Fibroblast of villous mesenchyme (primary cell): ENCODE measurements around the gene GPR143. TPM values are rescaled to one million over a fixed set of nuclear protein-coding genes. Genes with fewer than 3 reads are reported as not detected.

Source experiments
- DNase-seq: peaks from one replicate; pipeline ENCODE4 v3.0.0-alpha.2; 2010; ENCODE audit warnings: low read depth
- H3K4me3 ChIP-seq: 2 replicates; pipeline ENCODE4 v1.5.1; 2011; ENCODE audit warnings: low read depth, mild to moderate bottlenecking, low read length
- CTCF ChIP-seq: IDR thresholded peaks from 2 replicates; pipeline ENCODE4 v1.5.1; 2012; ENCODE audit warnings: low read depth, mild to moderate bottlenecking, low read length; ENCODE audit not compliant: insufficient read depth
- total RNA-seq: library from RNA; depleted of rRNA; stranded (reverse); fragments of >200 nt; gene quantifications from 2 replicates; pipeline ENCODE4 v1.2.3, GENCODE V29; 2012

The GPR143 gene
- total RNA-seq, 1 donor, result 0.43 TPM

GRCh38 chrX:9737363-9737762, 28.3 kb downstream of the GPR143 start:
- H3K4me3 ChIP-seq, result no peak overlapping the region
- TF ChIP-seq CTCF, result no peak
- peak; percentile 48 for DNase-seq

GRCh38 chrX:9730752-9731151, 34.9 kb downstream of the GPR143 start:
- H3K4me3 ChIP-seq, result no peak overlapping the region
- no peak for DNase-seq
- no peak for TF ChIP-seq CTCF

DNA sequence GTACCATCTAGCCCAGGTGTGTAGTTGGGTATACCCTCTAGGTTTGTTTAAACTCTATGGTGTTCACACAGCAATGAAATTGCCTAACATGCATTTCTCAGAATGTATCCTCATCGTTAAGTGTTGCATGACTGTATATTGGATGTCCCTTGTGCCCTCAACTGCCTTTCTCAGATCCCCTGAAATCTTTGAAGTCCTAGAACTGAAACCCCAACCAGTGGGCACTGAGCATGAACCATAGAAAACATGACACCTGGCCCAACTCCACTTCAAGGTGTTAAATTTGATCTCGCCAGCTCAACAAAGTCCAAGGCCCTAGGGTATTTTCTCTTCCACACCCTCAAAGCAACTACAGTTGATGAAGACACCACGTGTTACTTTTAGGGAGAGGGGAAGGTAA, 35.6 kb downstream of the GPR143 start:
- no peak for DNase-seq
- no peak for TF ChIP-seq CTCF
- H3K4me3 ChIP-seq, result no peak overlapping the region

DNA sequence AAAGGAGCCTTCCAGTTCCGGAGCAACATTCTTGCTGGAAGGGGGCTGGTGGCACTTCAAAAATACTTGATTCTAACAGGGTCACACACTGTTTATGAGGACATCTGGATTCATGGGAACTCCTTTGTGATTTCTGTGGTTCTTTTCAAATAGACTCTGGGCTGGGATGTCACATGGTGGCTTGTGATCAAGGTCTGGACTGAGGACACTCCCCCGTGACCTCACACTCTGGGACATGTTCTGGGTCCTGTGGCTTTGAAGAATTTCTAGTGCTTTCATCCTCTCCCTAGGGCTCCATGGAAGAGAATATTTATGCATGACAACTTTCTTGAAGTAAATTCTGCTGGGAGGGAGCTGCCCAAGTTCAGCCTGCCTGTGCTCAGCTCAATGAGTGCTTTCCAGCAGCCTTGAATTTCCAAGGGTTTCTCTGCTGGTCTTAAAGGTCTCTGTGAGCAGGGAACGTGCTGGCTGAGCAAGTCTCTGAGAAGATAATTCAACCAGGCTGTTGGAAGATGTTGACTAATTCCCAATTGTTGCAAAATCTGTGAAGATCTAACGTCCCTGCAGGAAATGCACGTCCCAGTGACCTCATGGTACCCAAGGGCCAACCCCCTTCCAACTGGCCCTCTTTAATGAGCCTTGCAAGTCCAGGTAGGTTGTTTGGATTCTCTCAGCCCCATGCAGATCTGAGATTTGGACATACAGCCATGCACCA, 36.3 kb downstream of the GPR143 start:
- TF ChIP-seq CTCF, result no peak
- DNase-seq, result peak; percentile 11
- no peak overlapping the region for H3K4me3 ChIP-seq

GRCh38 chrX:9728261-9728660, 37.4 kb downstream of the GPR143 start:
- DNase-seq, result no peak
- H3K4me3 ChIP-seq, result no peak overlapping the region
- no peak for TF ChIP-seq CTCF

- no peak overlapping the region for H3K4me3 ChIP-seq
- TF ChIP-seq CTCF, result no peak
- DNase-seq, result peak; percentile 38
Observed at GRCh38 chrX:9724711-9725110, 40.9 kb downstream of the GPR143 start.

- DNase-seq, result no peak
- no peak overlapping the region for H3K4me3 ChIP-seq
- no peak for TF ChIP-seq CTCF
Observed at GRCh38 chrX:9717376-9717775, 48.3 kb downstream of the GPR143 start.
